ENCODE results near the gene PEX14.

PEX14 gene

DNA sequence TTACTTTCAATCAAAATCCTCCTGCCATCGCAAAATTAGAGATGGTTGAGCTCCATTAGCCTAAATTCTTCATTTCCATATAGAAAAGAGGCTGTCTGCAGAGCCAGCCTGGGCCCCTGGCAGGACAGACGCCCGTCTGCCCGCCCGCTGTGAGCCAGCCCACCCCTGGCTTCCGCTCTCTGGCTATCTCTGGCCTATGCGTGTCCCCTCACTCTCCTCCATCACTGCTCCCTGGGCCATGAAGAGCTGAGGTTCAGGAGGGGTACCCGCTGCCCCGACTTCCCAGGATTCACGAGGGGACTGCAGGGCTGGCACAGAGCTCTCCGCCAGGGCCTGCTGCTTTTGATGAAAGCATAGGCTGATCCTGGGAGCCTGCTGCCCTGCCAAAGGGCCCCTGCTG is 204.1 kb downstream of the PEX14 start:
- no peak for DNase-seq (ENCODE audit: low read depth in 2 of 2)

DNA sequence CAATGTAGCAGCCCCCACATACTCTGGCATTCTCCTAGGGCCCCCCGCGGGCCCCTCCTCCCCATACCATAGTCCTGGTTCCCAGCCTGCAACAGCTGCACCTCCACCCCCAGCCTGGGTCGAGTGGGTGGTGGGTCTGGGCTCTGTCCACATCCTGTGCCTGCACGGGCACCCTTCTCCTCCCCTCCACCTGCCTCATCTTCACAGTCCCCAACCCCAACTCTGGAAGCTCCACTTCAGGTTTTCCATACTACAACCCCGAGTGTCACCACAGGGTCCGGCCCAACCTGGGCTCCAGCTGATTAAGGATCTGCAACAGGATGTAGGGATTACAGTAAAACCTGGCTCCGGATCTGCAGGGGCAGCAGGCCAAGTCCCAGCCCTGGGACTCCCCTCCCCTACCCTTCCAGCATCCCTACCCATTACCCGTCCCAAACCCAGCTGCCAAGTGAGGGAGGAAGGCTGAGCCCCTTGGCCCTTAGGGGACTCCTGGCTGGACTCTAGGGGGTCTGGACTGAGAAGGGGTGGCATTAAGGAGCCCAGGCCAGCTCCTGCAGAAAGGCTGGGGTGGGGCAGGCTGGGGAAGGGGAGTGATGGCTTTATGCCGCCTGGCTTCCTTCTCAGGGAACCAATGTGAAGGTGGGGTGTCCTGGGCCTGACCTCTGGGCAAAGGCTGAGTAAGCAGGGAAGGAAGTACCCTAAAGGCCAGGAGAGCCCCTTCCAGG is 204.9 kb downstream of the PEX14 start:
- no peak for DNase-seq (ENCODE audit: low read depth in 2 of 2)
